Bronchial epithelial cell (primary cell): ENCODE data around the gene CRAMP1. TPM values are rescaled to one million over a fixed set of nuclear protein-coding genes. Genes with fewer than 3 reads are reported as not detected.
A peak's percentile ranks its signal among the peaks of the same experiment; 100 is the strongest.
"Not testable (repeated sequence)": the region's sequence is repeated elsewhere in the genome, so short reads cannot be mapped to it uniquely, and the experiment has no call there.

Experiments used
- DNase-seq: peaks from one replicate; pipeline ENCODE4 v3.0.0-alpha.2; 2010; ENCODE audit warnings: low read depth
- FAIRE-seq: peaks from 2 replicates; lab custom pipeline; 2011; peaks lifted over from hg19 to GRCh38; lab: Jason Lieb, UNC
- H3K27me3 ChIP-seq: 2 replicates; pipeline ENCODE4 v1.5.1; 2011; ENCODE audit warnings: low read length; ENCODE audit not compliant: control insufficient read depth, insufficient read depth
- H3K36me3 ChIP-seq: 2 replicates; pipeline ENCODE4 v1.5.1; 2011; ENCODE audit warnings: low read length; ENCODE audit not compliant: control insufficient read depth, insufficient read depth
- H3K4me3 ChIP-seq: 2 replicates; pipeline ENCODE4 v1.5.1; 2011; ENCODE audit warnings: mild to moderate bottlenecking, low read depth, low read length, control low read depth
- total RNA-seq: library from RNA; depleted of rRNA; stranded (reverse); fragments of >200 nt; gene quantifications from 2 replicates; pipeline ENCODE4 v1.2.1, GENCODE V29; 2014
- TF ChIP-seq, protein P1 (sequence below): IDR thresholded peaks from 2 replicates; pipeline ENCODE4 v1.5.1; 2011; ENCODE audit warnings: mild to moderate bottlenecking, moderate library complexity, low read length, control low read depth, inconsistent platforms; ENCODE audit not compliant: insufficient read depth, severe bottlenecking

CRAMP1 gene
- total RNA-seq, 1 donor from 2014 or later = 3.9 TPM

DNA sequence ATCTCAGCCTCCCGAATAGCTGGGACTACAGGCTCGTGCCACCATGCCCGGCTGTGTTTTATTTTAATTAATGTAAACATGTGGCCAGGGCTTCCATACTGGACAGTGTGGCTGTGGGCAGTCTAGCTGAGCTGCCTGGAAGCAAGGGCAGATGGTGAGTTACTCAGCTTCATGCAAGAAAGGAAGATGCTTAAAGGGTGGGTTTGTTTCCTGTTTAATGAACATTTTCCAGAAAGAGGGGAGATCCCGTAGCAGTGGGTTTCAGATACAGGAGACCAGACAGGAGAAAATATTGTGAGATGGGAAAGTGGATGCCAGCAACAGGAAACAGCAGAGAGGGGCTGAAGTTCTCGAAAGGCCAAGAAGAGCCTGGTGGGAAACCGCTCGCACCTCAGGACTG is 101.2 kb downstream of the CRAMP1 start:
- no peak for DNase-seq
- no peak for FAIRE-seq
- Histone ChIP-seq H3K27me3 (no peaks in the 10 kb centered on the region), H3K36me3 (peaks cover 1% of the 10 kb centered on the region), H3K4me3 (no peak overlapping the region)
- TF ChIP-seq, protein P1, sequence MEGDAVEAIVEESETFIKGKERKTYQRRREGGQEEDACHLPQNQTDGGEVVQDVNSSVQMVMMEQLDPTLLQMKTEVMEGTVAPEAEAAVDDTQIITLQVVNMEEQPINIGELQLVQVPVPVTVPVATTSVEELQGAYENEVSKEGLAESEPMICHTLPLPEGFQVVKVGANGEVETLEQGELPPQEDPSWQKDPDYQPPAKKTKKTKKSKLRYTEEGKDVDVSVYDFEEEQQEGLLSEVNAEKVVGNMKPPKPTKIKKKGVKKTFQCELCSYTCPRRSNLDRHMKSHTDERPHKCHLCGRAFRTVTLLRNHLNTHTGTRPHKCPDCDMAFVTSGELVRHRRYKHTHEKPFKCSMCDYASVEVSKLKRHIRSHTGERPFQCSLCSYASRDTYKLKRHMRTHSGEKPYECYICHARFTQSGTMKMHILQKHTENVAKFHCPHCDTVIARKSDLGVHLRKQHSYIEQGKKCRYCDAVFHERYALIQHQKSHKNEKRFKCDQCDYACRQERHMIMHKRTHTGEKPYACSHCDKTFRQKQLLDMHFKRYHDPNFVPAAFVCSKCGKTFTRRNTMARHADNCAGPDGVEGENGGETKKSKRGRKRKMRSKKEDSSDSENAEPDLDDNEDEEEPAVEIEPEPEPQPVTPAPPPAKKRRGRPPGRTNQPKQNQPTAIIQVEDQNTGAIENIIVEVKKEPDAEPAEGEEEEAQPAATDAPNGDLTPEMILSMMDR = no peak

DNA sequence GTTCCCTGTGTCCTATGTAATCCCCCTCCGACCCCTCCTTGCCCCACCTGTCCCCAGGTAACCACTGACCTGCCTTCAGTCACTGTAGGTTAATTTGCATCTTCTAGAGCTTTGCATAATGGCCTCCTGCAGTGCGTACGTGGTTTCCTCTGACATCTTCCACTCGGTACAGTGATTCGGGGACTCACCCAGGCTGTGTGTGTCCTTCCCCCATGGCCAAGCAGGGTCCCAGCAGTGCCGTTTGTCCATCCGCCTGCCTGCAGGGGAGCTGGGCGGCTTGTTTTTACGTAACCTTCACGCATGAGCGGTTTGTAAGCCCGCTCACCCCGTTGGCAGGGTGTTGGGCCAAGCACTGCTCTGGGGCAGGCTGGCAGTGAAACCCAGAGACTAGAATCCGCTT is 101.8 kb downstream of the CRAMP1 start:
- no peak overlapping the region for H3K4me3 ChIP-seq
- H3K27me3 ChIP-seq = no peaks in the 10 kb centered on the region
- FAIRE-seq (peak; percentile 60), DNase-seq (no peak)
- peaks cover 1% of the 10 kb centered on the region for H3K36me3 ChIP-seq
- TF ChIP-seq, protein P1 = no peak

DNA sequence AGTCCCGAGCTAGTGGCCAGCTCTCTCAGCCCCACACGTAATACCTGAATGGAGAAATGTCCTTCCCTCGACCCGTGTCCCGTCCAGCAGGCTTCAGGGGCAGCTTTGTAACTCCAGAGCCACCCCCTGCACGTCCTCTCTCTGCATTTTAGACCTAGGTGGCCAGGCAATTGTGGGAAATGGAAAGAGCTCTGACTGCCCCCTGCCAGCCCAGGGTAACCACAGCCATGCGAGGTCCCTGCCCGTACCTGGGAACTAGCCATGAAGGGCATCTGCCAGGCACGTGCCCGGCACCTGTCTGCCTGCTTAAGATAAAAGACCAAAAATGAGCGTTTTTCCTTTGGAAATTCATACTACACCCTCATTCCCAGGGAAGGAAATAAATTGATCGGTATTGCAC is 103.1 kb downstream of the CRAMP1 start:
- FAIRE-seq = no peak
- Histone ChIP-seq H3K4me3 (no peak overlapping the region), H3K36me3 (peaks cover 1% of the 10 kb centered on the region), H3K27me3 (no peaks in the 10 kb centered on the region)
- no peak for DNase-seq
- TF ChIP-seq, protein P1 = no peak

DNA sequence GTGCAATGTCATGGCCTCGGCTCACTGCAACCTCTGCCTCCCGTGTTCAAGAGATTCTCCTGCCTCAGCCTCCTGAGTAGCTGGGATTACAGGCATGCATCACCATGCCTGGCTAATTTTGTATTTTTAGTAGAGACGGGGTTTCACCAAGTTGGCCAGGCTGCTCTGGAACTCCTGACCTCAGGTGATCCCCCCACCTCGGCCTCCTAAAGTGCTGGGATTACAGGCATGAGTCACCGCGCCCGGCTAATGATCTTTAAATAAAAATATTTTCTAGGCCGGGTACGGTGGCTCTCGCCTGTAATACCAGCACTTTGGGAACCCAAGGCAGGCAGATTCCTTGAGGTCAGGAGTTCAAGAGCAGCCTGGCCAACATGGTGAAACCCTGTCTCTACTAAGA is 106.1 kb downstream of the CRAMP1 start:
- H3K27me3 ChIP-seq, FAIRE-seq, DNase-seq, H3K36me3 ChIP-seq, H3K4me3 ChIP-seq: not testable (repeated sequence)

DNA sequence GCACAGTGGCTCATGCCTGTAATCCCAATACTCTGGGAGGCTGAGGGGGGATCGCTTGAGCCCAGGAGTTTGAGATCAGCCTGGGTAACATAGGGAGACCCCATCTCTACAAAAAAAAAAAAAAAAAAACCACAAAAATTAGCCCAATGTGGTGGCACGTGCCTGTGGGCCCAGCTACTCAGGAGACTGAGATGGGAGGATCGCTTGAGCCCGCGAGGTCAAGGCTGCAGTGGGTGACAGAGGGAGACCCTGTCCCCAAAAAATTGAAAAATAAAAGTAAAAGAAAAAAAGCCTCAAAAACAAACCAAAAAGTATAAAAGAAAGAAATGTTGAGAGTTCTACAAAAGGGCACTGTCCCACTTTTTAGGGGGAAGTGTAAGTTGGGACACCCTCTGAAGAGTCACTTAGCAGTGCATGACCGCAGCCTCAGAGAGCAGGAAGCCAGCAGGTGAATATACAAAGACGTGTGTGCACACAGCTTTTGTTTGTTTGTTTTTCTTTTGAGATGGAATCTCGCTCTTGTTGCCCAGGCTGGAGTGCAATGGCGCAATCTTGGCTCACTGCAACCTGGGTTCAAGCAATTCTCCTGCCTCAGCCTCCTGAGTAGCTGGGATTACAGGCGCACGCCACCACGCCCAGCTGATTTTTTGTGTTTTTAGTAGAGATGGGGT is 107.5 kb downstream of the CRAMP1 start:
- FAIRE-seq, H3K36me3 ChIP-seq, DNase-seq, H3K4me3 ChIP-seq, H3K27me3 ChIP-seq: not testable (repeated sequence)

DNA sequence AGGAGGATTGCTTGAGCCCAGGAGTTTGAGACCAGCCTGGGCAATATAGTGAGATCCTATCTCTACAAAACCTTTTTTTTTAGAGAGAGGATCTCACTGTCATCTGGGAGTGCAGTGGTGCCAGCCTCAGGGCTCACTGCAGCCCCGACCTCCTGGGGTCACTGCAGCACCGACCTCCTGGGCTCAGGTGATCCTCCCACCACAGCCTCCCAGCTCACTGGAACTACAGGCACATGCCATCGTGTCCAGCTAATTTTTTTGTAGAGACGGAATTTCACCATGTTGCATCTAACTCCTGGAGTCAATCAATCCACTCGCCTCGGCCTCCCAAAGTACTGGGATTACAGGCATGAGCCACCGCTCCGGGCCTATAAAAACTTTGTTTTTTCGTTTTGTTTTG is 109.2 kb downstream of the CRAMP1 start:
- DNase-seq (no peak), FAIRE-seq (no peak)
- TF ChIP-seq, protein P1 = no peak
- H3K27me3 ChIP-seq = no peaks in the 10 kb centered on the region
- peaks cover 8% of the 10 kb centered on the region for H3K36me3 ChIP-seq
- H3K4me3 ChIP-seq = no peak overlapping the region
